GM18867 (cell line): Measurements from ENCODE around the gene TMEM94.

Experiments used
- ATAC-seq: cut with Tn5 transposase; IDR thresholded peaks from one replicate; pipeline ENCODE4 v1.9.1; 2021; ENCODE audit warnings: mild to moderate bottlenecking, moderate library complexity; ENCODE audit not compliant: unreplicated experiment

Gene TMEM94

GRCh38 chr17:75524269-75524969 is 68.0 kb downstream of the TMEM94 start:
- no peak for ATAC-seq

DNA sequence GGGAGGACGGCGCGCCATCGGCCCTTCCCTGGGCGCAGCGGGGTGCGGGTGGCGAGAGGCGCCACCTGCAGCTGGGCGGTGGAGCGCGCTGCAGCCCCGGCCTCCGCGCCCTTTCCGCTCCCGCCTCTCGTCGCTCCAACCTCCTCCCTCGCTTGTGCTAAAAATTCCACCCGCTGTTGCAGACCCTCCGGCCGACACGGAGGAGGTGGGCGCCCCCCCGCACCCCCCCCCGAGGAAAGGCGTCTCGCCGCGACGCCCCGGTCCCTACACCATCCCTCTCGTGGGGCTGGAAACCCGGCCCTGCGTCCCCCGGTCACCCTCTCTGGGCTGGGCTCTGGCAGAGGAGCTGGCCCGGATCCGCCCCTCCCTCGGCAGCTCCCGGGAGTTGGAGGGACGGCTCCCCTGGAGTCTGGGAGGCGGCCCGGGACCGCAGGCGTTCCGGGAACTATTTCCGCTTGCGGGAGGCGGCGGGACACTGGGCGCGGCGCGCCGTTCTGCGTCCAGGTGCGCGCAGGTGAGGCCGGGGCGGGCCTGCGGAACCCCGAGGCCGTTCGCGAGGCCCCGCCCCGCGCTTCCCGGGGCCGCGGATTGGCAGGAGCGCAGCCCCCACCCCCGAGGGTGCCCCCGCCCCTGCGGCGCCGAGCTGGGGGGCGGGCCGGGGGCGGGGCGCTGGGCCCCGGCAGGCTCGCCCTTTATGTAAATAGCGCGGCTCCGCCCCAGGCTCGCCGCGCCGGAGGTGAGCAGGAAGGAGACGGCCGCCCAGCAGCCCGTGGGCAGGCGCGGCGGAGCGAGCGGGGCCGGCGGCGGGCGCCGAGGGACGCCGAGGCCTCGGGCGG is 68.8 kb downstream of the TMEM94 start, which contains the start of gene LLGL2:
Gene LLGL2, plus strand, starts transcription at position 728 of the 836 bp plus-strand sequence. CDS start 17,730 bp downstream, outside the sequence.
- ATAC-seq = peak; percentile 81

DNA sequence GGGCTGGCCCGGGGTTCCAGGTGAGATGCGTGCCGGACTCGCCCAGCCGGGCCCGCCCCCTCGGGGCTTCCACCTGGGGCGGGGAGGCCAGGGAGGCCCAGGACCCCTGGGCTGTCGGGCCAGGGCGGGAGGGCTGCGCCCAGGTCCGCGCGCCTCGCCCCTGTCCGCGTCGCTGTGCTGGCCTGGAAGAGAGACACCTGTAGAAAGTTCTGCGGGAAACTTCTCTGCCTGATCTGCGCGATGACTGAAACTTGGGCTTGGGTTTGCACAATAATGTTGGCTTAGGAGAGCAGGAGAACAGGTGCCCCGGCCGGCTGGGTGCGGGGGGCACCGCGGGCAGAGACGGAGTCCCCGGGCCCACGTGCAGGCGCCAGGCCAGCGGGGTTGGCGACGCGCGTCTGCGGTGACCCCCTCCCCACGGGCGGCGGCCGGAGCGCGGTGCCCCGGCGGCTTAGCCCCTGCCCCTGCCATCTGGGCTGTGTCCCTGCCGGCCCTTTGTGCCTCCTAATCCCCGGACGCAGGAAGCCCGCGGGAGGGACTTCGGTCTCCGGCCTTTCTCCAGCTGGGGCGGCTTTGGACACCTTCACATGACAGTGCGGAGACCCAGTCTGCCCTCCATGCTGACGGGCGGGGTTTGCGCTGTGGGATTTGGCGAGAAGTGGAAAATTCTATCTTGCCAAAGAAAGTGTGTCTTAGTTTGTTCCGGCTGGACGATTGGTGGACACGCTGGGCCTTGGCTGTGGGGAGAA is 69.5 kb downstream of the TMEM94 start:
- ATAC-seq = peak; percentile 14

DNA sequence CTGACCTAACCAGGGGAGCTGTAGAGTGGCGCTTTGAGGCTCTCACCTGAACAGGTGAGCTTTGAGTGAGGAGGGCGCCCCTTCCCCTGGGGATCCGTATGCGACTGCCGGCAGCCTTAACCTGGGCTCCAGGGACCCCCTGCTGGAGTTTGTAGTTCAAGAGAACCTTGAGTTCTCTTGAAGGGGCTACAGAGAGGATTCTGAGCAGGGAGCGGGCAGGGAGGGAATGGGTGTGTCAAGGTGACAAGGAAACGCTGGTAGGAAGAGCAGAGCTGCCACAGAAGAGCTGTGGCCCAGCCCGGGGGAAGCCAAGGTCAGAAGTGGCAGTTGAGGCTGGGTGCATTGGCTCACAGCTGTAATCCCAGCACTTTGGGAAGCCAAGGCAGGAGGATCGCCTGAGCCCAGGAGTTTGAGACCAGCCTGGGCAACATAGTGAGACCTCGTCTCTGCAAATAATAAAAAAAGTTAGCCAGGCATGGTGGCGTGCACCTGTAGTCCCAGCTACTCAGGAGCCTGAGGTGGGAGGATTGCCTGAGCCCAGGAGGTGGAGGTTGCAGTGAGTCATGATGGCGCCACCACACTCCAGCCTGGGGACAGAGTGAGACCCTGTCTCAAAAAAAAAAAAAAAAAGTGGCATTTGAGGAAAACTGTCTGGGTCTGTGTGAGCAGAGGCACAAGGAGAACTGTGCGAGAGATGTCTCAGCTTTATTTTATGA is 70.3 kb downstream of the TMEM94 start:
- no peak for ATAC-seq

DNA sequence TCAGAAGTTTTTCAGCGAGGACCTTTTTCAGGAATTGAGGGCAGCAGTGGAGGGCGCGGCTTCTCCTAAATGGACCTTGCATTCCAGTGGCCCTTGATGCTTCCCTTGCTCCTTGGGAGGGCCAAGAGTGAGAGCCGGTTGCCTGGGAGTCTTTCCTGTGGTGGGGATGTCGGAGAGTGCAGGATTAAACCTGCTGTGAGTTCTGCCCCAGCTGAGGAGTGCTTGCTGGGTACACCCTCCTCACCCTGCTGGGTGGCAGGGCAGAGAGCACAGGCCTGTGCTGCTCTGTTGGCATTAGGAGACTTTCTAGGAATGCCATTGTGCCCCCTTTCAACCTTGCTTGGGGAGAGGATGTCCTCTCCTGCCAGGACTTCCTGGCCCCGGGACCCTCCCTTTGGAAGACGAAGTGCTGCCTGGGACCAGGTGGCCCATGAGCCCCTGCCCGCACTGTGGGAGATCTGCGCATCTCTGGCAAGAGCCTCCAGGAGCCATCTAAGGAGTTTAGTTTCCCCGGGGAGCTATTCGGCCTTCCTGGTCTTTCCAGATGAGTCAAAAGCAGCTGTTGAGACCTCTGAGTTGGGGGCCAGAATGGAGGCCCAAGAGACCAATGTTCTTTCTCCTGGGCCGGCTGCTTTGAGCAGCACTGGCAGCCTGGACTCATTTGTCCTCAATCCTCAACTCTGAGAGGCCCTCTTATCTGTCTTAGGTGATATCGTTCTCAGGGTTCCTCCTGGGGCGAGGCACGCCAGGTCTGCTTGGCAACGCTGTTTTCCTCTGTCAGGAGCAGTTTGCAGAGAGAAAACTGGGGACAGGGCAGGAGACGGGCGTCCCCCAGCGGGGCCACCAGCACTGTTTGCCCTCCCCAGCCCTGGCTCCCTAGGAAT is 74.6 kb downstream of the TMEM94 start:
- no peak for ATAC-seq

DNA sequence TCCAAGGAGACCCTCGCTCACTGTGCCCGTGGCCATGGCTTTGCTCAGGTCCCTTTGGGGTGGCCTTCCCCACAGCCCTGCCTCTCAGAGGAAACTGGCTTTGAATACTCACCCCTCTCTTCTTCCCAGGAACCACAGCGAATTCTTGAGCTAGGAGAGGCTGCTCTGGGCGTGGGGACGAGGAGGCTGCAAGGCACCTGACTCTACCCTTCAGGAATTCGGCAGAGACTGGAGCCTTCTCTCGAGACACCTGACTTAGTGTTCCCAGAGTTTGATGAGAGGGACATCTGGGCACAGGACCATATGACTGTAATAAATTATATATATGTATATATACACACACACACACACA is 75.3 kb downstream of the TMEM94 start:
- ATAC-seq = no peak

DNA sequence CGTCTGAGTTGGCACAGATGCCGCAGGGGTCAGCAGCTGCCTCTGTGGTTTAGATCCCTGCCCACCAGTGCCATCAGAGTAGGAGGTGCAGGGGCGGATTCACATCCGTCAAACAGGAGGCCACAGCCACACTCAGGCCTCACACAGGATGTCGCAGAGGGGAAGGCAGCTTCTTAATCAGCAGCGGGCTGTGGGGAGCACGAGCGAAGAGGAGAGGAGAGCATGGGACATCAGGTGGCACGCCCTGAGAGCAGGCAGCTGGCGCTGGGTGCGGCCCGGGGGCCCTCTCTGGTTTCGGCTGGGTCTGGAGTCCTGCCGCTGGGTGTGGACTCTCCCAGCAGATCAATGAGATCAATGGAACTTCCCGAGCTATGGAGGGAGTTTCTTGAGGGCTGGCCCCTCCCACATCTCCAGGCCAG is 78.7 kb downstream of the TMEM94 start:
- ATAC-seq = peak; percentile 51

DNA sequence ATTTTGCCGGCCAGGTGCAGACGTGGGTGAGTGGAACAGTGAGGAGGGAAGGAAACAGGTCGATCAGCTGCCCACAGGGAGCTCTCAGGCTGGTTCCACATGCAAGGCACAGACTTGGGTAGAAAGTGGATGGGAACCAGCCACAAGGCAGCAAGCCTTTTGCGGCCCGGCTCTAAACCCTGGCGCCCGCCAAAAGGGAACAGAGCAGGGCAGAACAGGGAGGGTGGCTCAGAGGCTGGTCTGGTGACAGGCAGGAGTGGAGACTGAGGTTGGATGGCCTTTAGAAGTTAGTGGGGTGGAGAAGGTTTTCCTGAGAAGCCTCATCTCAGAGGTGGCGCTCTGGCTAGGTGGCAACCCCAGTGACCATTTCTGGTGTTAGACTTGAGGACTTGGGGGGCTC is 79.4 kb downstream of the TMEM94 start:
- no peak for ATAC-seq

- no peak for ATAC-seq
Observed at GRCh38 chr17:75536366-75536765, 79.9 kb downstream of the TMEM94 start.

- no peak for ATAC-seq
Observed at GRCh38 chr17:75539967-75540729, 83.7 kb downstream of the TMEM94 start.

- no peak for ATAC-seq
Observed at GRCh38 chr17:75540923-75541503, 84.6 kb downstream of the TMEM94 start.

DNA sequence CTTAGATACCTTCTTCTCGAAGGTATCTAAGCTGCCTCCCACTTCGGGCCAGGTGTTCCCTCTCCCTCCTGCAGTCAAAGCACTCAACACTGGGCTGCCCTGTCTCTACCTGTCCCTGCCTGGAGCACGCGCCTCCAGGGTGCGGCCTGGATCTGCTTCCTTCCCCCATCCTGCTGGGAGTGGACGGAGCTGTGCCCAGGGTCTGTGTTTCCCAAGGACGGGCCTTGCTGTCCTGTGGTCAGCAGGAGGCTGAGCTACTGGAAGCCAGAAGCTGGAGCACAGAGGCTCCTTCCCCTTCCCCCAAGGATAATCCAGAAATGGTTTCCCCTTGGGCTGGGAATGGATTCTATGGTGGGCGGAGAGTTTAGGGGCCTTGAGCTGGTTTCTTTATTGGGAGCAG is 85.8 kb downstream of the TMEM94 start:
- ATAC-seq = no peak

GRCh38 chr17:75542728-75543336 is 86.4 kb downstream of the TMEM94 start:
- no peak for ATAC-seq

- ATAC-seq = no peak
Observed at GRCh38 chr17:75544250-75544649, 87.8 kb downstream of the TMEM94 start.

GRCh38 chr17:75546181-75546580 is 89.7 kb downstream of the TMEM94 start:
- no peak for ATAC-seq

- ATAC-seq = no peak
Observed at GRCh38 chr17:75547091-75547490, 90.7 kb downstream of the TMEM94 start.

DNA sequence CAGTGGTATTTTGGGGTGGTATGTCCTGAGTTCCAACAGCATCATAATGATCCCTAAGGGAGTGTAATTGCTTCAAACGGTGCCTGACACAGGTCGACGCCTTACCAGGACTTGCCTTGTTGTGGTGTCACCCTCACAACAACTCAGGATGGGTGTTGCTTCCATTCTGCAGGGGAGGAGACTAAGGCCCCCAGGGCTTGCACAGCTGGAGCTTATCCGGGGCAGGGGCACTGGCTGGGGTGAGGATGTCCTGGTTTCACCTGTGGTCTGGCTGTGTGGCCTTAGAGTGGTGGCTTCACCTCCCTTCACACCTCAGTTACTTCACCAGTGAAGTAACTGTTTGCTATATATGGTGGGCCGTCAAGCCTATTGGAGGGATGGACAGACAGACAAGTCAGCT is 92.4 kb downstream of the TMEM94 start:
- no peak for ATAC-seq
